Muscle of back (tissue), 13 donors: Measurements from ENCODE around the gene ABCF2. TPM values are rescaled to one million over a fixed set of nuclear protein-coding genes. Genes with fewer than 3 reads are reported as not detected.

Experiments used
- DNase-seq, 3 donors: peaks; one replicate each; pipeline versions ENCODE4 v3.0.0 to v3.0.0-alpha.2; 2013
- long read RNA-seq, 9 donors: transcript quantifications; one replicate each; lab custom pipeline, GENCODE V29; 2026
- polyA plus RNA-seq, 10 donors: library from polyadenylated mRNA; unstranded; fragments of 120-200 nt; gene quantifications; one replicate each; pipeline ENCODE4 v1.2.1, GENCODE V29; 2013; ENCODE audit not compliant: insufficient read length in 10 of 10

ABCF2 gene
- polyA plus RNA-seq = 10 to 100 TPM; 13.2 to 23.8 (median 18.1) TPM
- long read RNA-seq, donor 1, partial matches to known transcripts = 0 of 2 reads
- long read RNA-seq, donor 1, other reads (novel, unspliced or antisense) = 0 of 2 reads
- long read RNA-seq, donor 2, partial matches to known transcripts = 0 of 3 reads
- long read RNA-seq, donor 2, other reads (novel, unspliced or antisense) = 0 of 3 reads
- long read RNA-seq, donor 3 = 0 reads
- long read RNA-seq, donor 4, transcript ABCF2-201 (15 exons, 3,546 nt) = major isoform, 6 of 6 reads
- long read RNA-seq, donor 4, partial matches to known transcripts = 0 of 6 reads
- long read RNA-seq, donor 4, other reads (novel, unspliced or antisense) = 0 of 6 reads
- long read RNA-seq, donor 5, partial matches to known transcripts = 0 of 2 reads
- long read RNA-seq, donor 5, other reads (novel, unspliced or antisense) = 0 of 2 reads
- long read RNA-seq, donor 6, partial matches to known transcripts = 0 of 5 reads
- long read RNA-seq, donor 6, other reads (novel, unspliced or antisense) = 0 of 5 reads
- long read RNA-seq, donor 7, transcript ABCF2-201 (15 exons, 3,546 nt) = major isoform, 5 of 6 reads
- long read RNA-seq, donor 7, partial matches to known transcripts = 0 of 6 reads
- long read RNA-seq, donor 7, other reads (novel, unspliced or antisense) = 0 of 6 reads
- long read RNA-seq, donor 8 = 0 reads
- long read RNA-seq, donor 9, partial matches to known transcripts = 0 of 1 reads
- long read RNA-seq, donor 9, other reads (novel, unspliced or antisense) = 0 of 1 reads

GRCh38 chr7:151226875-151227782 is at the start of gene ABCF2:
Gene ABCF2, minus strand, starts transcription at chr7:151227205. Its CDS starts 747 bp downstream, at chr7:151226458.
- DNase-seq = peak; percentile 99 to 100 (median 99)

GRCh38 chr7:151275813-151276577 is 49.0 kb upstream of the ABCF2 start:
- no peak for DNase-seq

- no peak for DNase-seq
These were observed 48.2 kb upstream of the ABCF2 start for GRCh38 chr7:151274936-151275812.

GRCh38 chr7:151274396-151274795 is 47.4 kb upstream of the ABCF2 start:
- DNase-seq = no peak

- no peak for DNase-seq
These were observed 46.8 kb upstream of the ABCF2 start for GRCh38 chr7:151273651-151274390.

GRCh38 chr7:151272877-151273276 is 45.9 kb upstream of the ABCF2 start:
- DNase-seq = no peak

GRCh38 chr7:151272405-151272804 is 45.4 kb upstream of the ABCF2 start:
- DNase-seq = no peak

GRCh38 chr7:151271699-151272355 is 44.8 kb upstream of the ABCF2 start:
- no peak for DNase-seq

- no peak for DNase-seq
These were observed 42.5 kb upstream of the ABCF2 start for GRCh38 chr7:151269511-151269910.

- no peak for DNase-seq
These were observed 38.4 kb upstream of the ABCF2 start for GRCh38 chr7:151265351-151265931.

GRCh38 chr7:151264615-151265014 is 37.6 kb upstream of the ABCF2 start:
- DNase-seq = no peak

GRCh38 chr7:151261529-151261928 is 34.5 kb upstream of the ABCF2 start:
- peak in 1 of 3 donors; percentile 67 for DNase-seq

- DNase-seq = no peak
These were observed 33.9 kb upstream of the ABCF2 start for GRCh38 chr7:151260883-151261282.

GRCh38 chr7:151260471-151260870 is 33.5 kb upstream of the ABCF2 start:
- DNase-seq = no peak

GRCh38 chr7:151257990-151258389 is 31.0 kb upstream of the ABCF2 start:
- no peak for DNase-seq

- peak in 1 of 3 donors; percentile 29 for DNase-seq
These were observed 29.5 kb upstream of the ABCF2 start for GRCh38 chr7:151256410-151257045.

GRCh38 chr7:151255390-151255789 is 28.4 kb upstream of the ABCF2 start:
- no peak for DNase-seq

GRCh38 chr7:151254851-151255250 is 27.8 kb upstream of the ABCF2 start:
- DNase-seq = no peak
